Measurements from ENCODE around the gene FOXN4.

FOXN4 gene
- total RNA-seq, result 0 reads per million in 3 donors

DNA sequence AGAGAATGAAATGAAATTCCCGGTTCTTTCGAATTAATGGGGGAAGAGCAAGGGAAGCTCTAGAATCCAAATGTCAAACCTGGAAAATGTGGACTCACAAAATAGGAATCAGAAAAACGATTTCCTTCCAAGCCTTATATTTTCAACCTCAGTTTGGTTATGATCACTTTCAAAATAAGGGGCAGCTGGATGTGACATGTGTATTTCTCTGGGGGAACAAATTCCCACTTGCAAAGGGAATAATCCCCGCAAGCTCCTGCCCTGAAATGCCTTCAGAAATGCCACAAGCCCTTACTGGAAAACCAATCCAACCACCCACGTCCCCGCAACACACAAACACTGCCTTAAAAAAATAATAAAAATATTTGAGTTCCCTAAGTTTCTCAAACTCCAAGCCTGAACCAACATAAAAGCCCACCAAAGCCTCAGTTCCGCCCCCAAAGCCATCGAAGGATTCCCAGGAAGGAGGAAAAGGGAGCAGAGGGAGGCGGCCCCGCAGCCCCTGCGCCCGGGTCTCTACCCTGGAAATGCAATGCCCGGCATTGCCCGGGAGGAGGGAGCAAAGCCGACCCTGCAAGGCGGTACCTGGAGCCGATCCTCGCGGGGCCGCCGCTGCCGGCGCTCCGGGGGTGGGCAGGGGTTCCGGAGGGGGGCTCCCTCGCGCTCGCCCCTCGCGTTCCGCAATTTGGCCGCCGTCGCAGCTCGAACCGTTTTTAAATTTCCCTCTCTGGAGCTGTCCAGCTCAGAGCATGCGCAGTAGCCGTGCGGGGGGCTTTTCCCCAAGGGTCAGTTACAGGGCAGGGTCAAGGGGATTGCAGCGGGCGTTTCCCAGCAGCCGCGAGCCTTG, at the start of gene FOXN4:
TSS of gene FOXN4 (minus strand) at position 751 of the 847 bp plus-strand sequence. CDS start 963 bp downstream, outside the sequence.
- peaks cover 17% of the 10 kb centered on the region for H3K27me3 ChIP-seq (replicated peaks; ENCODE audit: control insufficient read depth, insufficient read depth, low read length, poor library complexity, severe bottlenecking)
- no peak within 1 kb of the TSS for H3K27ac ChIP-seq (ENCODE audit: insufficient read depth, low read length, poor library complexity, severe bottlenecking)
- no peak for DNase-seq
- H3K9me3 ChIP-seq (ENCODE audit: control insufficient read depth, low read length), result no peaks in the 10 kb centered on the region
- no peaks in the 10 kb centered on the region for H3K36me3 ChIP-seq (ENCODE audit: control insufficient read depth, insufficient read depth, low read length)
- H3K4me3 ChIP-seq (ENCODE audit: insufficient read depth, low read depth, low read length, poor library complexity, severe bottlenecking), result peak within 1 kb of the TSS; percentile 45
- peaks cover 5% of the 10 kb centered on the region for H3K4me1 ChIP-seq (ENCODE audit: control insufficient read depth, insufficient read depth, low read length, poor library complexity, severe bottlenecking)

DNA sequence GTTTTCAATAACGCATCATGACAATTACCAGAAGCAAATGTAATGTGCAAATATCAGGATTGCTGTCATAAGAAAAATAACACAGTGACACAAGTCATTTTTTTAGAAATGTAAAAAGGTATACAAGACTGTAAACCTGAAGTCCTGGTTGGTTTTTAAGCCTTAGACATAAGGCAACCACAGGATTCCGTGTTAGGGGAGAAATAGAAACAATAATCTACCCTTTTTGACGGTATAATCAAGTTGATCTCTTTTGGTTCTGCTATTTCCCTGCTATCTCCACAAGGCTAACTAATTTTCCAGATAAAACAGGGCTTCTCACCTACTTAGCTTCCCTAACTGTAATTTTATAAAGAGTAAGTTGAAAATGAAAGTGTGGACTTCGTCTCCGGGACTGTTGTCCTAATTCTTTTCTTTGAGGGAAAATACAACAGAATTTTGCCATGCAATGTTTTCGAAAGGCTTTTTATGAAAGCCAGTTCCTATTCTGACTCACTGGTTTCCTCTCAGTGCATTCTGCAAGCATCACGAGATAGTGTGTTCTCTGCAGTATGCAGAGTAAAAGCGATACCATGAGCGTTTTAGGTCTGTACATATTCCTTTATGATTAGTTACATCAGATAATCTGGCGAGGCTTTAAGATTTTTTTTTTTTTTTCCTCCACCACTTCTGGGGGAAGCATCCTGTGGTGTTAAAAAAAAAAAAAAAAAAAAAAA, 49.2 kb upstream of the FOXN4 start:
- Histone ChIP-seq H3K4me1 (ENCODE audit: control insufficient read depth, insufficient read depth, low read length, poor library complexity, severe bottlenecking) (no peaks in the 10 kb centered on the region), H3K36me3 (ENCODE audit: control insufficient read depth, insufficient read depth, low read length) (no peaks in the 10 kb centered on the region), H3K27ac (ENCODE audit: insufficient read depth, low read length, poor library complexity, severe bottlenecking) (no peak overlapping the region), H3K27me3 (replicated peaks; ENCODE audit: control insufficient read depth, insufficient read depth, low read length, poor library complexity, severe bottlenecking) (no peaks in the 10 kb centered on the region), H3K4me3 (ENCODE audit: insufficient read depth, low read depth, low read length, poor library complexity, severe bottlenecking) (peak overlapping the region; percentile 13), H3K9me3 (ENCODE audit: control insufficient read depth, low read length) (no peaks in the 10 kb centered on the region)
- no peak for DNase-seq

GRCh38 chr12:109357032-109357431, 47.9 kb upstream of the FOXN4 start:
- no peaks in the 10 kb centered on the region for H3K4me1 ChIP-seq (ENCODE audit: control insufficient read depth, insufficient read depth, low read length, poor library complexity, severe bottlenecking)

DNA sequence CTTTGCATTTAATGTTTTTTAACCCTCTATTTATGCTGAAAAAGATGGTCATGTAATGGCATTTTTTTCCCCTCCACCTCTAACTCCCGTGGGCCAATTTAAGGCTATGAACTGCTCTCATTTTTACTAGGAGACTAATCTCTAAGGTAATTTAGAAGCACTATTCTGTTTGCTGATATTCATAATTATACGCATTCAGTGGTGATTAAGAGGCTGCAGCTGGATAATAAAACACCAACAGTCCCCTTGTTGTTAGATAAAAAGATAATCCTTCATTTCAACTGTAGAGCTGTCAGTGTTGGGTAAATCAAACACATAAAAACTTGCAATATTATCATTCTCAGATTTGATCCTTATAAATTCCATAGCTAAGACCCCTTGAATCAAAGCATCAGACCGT, 47.5 kb upstream of the FOXN4 start:
- Histone ChIP-seq H3K36me3 (ENCODE audit: control insufficient read depth, insufficient read depth, low read length) (no peaks in the 10 kb centered on the region), H3K4me3 (ENCODE audit: insufficient read depth, low read depth, low read length, poor library complexity, severe bottlenecking) (no peak overlapping the region), H3K9me3 (ENCODE audit: control insufficient read depth, low read length) (no peaks in the 10 kb centered on the region), H3K27me3 (replicated peaks; ENCODE audit: control insufficient read depth, insufficient read depth, low read length, poor library complexity, severe bottlenecking) (no peaks in the 10 kb centered on the region), H3K27ac (ENCODE audit: insufficient read depth, low read length, poor library complexity, severe bottlenecking) (no peak overlapping the region), H3K4me1 (ENCODE audit: control insufficient read depth, insufficient read depth, low read length, poor library complexity, severe bottlenecking) (no peaks in the 10 kb centered on the region)
- no peak for DNase-seq

More at GRCh38 chr12:109357032-109357431, 47.9 kb upstream of the FOXN4 start:
- no peak for DNase-seq
- Histone ChIP-seq H3K4me3 (ENCODE audit: insufficient read depth, low read depth, low read length, poor library complexity, severe bottlenecking) (no peak overlapping the region), H3K27ac (ENCODE audit: insufficient read depth, low read length, poor library complexity, severe bottlenecking) (no peak overlapping the region), H3K27me3 (replicated peaks; ENCODE audit: control insufficient read depth, insufficient read depth, low read length, poor library complexity, severe bottlenecking) (no peaks in the 10 kb centered on the region), H3K9me3 (ENCODE audit: control insufficient read depth, low read length) (no peaks in the 10 kb centered on the region), H3K36me3 (ENCODE audit: control insufficient read depth, insufficient read depth, low read length) (no peaks in the 10 kb centered on the region)

DNA sequence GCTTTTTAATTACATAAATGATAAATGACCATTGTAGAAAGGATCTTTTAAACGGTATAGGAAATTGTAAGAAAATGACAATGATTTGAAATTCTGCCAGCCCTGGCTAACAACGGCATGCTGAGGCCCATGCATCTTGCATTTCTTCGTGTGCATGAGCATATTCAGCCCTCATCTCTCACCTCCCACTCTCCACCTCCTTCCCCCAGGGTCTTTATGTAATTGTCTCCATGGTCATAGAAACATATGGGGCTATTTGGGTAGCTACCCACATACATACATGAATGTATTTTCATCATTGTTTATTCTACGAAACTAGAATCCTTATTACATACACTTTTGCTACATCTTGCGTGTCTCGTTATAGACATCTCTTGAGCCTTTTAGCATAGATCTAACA, 43.1 kb upstream of the FOXN4 start:
- Histone ChIP-seq H3K27ac (ENCODE audit: insufficient read depth, low read length, poor library complexity, severe bottlenecking) (no peak overlapping the region), H3K4me1 (ENCODE audit: control insufficient read depth, insufficient read depth, low read length, poor library complexity, severe bottlenecking) (no peaks in the 10 kb centered on the region), H3K4me3 (ENCODE audit: insufficient read depth, low read depth, low read length, poor library complexity, severe bottlenecking) (no peak overlapping the region), H3K36me3 (ENCODE audit: control insufficient read depth, insufficient read depth, low read length) (no peaks in the 10 kb centered on the region), H3K9me3 (ENCODE audit: control insufficient read depth, low read length) (no peaks in the 10 kb centered on the region), H3K27me3 (replicated peaks; ENCODE audit: control insufficient read depth, insufficient read depth, low read length, poor library complexity, severe bottlenecking) (no peaks in the 10 kb centered on the region)
- DNase-seq, result no peak

DNA sequence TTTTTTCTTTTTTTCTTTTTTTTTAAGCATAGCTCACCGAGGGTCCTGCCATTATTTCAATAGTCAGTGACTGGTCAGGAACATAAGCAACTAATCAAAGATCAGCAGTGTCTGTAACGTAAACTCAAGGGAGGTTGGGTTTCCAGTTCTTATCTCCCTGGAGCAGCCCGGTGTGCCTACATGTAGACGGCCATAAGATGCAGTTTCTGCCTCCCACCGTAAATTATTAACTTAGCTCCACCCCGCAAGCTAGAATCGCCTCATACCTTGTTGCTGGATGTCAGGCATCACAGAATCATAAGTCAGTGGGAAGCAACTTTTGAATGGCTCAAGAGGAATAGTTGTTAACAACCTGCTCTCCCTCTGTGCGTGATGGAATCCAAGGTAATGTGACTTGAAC, 38.5 kb upstream of the FOXN4 start, which contains the start of gene MYO1H:
TSS of gene MYO1H (plus strand) at position 312 of the 400 bp plus-strand sequence. CDS start at position 373, 61 bp downstream.
- DNase-seq, result no peak

DNA sequence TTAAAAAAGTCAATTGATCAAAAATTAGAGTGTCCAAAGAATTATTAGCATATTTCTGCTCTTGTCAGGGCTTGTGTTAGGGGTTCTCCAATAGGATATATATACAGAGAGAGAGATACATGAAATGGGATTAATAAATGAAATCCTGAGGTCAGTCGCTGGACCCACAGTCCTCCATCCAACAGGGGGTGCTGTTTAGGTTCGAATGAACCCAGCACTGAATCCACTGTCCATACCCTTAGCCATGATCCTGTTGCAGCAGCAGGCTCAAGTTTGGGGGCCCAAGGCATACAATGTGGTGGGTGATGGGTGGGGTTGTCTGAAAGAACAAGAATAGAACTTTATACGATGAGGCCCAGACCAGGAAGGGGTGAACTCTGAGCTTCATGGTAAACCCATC, 37.8 kb upstream of the FOXN4 start:
- H3K36me3 ChIP-seq (ENCODE audit: control insufficient read depth, insufficient read depth, low read length), result no peaks in the 10 kb centered on the region
- H3K27ac ChIP-seq (ENCODE audit: insufficient read depth, low read length, poor library complexity, severe bottlenecking), result no peak overlapping the region
- no peak for DNase-seq
- H3K27me3 ChIP-seq (replicated peaks; ENCODE audit: control insufficient read depth, insufficient read depth, low read length, poor library complexity, severe bottlenecking), result no peaks in the 10 kb centered on the region
- no peak overlapping the region for H3K4me3 ChIP-seq (ENCODE audit: insufficient read depth, low read depth, low read length, poor library complexity, severe bottlenecking)
- H3K4me1 ChIP-seq (ENCODE audit: control insufficient read depth, insufficient read depth, low read length, poor library complexity, severe bottlenecking), result no peaks in the 10 kb centered on the region
- no peaks in the 10 kb centered on the region for H3K9me3 ChIP-seq (ENCODE audit: control insufficient read depth, low read length)

More for the DNA sequence above, 38.5 kb upstream of the FOXN4 start, which contains the start of gene MYO1H:
- Histone ChIP-seq H3K27ac (ENCODE audit: insufficient read depth, low read length, poor library complexity, severe bottlenecking) (no peak within 1 kb of the TSS), H3K4me3 (ENCODE audit: insufficient read depth, low read depth, low read length, poor library complexity, severe bottlenecking) (no peak within 1 kb of the TSS), H3K9me3 (ENCODE audit: control insufficient read depth, low read length) (no peaks in the 10 kb centered on the region), H3K27me3 (replicated peaks; ENCODE audit: control insufficient read depth, insufficient read depth, low read length, poor library complexity, severe bottlenecking) (no peaks in the 10 kb centered on the region), H3K4me1 (ENCODE audit: control insufficient read depth, insufficient read depth, low read length, poor library complexity, severe bottlenecking) (no peaks in the 10 kb centered on the region), H3K36me3 (ENCODE audit: control insufficient read depth, insufficient read depth, low read length) (no peaks in the 10 kb centered on the region)

GRCh38 chr12:109345428-109345827, 36.3 kb upstream of the FOXN4 start:
- no peaks in the 10 kb centered on the region for H3K27me3 ChIP-seq (replicated peaks; ENCODE audit: control insufficient read depth, insufficient read depth, low read length, poor library complexity, severe bottlenecking)
- no peak for DNase-seq
- no peak overlapping the region for H3K4me3 ChIP-seq (ENCODE audit: insufficient read depth, low read depth, low read length, poor library complexity, severe bottlenecking)
- no peaks in the 10 kb centered on the region for H3K4me1 ChIP-seq (ENCODE audit: control insufficient read depth, insufficient read depth, low read length, poor library complexity, severe bottlenecking)
- H3K27ac ChIP-seq (ENCODE audit: insufficient read depth, low read length, poor library complexity, severe bottlenecking), result no peak overlapping the region
- H3K9me3 ChIP-seq (ENCODE audit: control insufficient read depth, low read length), result no peaks in the 10 kb centered on the region
- H3K36me3 ChIP-seq (ENCODE audit: control insufficient read depth, insufficient read depth, low read length), result no peaks in the 10 kb centered on the region

- no peak overlapping the region for H3K27ac ChIP-seq (ENCODE audit: insufficient read depth, low read length, poor library complexity, severe bottlenecking)
- no peaks in the 10 kb centered on the region for H3K9me3 ChIP-seq (ENCODE audit: control insufficient read depth, low read length)
- DNase-seq, result no peak
- no peaks in the 10 kb centered on the region for H3K4me1 ChIP-seq (ENCODE audit: control insufficient read depth, insufficient read depth, low read length, poor library complexity, severe bottlenecking)
- no peak overlapping the region for H3K4me3 ChIP-seq (ENCODE audit: insufficient read depth, low read depth, low read length, poor library complexity, severe bottlenecking)
- H3K27me3 ChIP-seq (replicated peaks; ENCODE audit: control insufficient read depth, insufficient read depth, low read length, poor library complexity, severe bottlenecking), result no peaks in the 10 kb centered on the region
- H3K36me3 ChIP-seq (ENCODE audit: control insufficient read depth, insufficient read depth, low read length), result no peaks in the 10 kb centered on the region
These were observed 34.6 kb upstream of the FOXN4 start for GRCh38 chr12:109343677-109344076.

DNA sequence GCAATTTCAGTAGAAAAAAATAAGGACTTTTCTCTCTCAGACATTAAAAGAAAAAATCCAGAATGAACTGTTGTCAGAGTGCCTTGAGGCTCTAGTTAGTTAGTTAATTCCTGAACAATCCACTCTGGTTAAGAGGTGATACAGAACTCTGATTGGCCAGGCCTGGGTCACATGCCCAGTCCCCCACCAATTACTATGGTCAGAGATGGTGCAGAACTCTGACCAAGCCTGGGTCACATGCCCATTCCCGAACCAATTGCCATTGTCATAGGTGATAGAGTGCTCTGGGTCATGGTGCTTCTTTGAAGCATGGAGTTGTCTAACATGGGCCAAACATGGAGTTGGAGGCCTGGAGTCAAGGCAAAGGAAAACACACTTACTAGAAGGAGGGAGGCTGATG, 27.5 kb upstream of the FOXN4 start:
- no peaks in the 10 kb centered on the region for H3K9me3 ChIP-seq (ENCODE audit: control insufficient read depth, low read length)
- DNase-seq, result no peak
- no peak overlapping the region for H3K4me3 ChIP-seq (ENCODE audit: insufficient read depth, low read depth, low read length, poor library complexity, severe bottlenecking)
- H3K4me1 ChIP-seq (ENCODE audit: control insufficient read depth, insufficient read depth, low read length, poor library complexity, severe bottlenecking), result no peaks in the 10 kb centered on the region
- no peak overlapping the region for H3K27ac ChIP-seq (ENCODE audit: insufficient read depth, low read length, poor library complexity, severe bottlenecking)
- no peaks in the 10 kb centered on the region for H3K27me3 ChIP-seq (replicated peaks; ENCODE audit: control insufficient read depth, insufficient read depth, low read length, poor library complexity, severe bottlenecking)
- no peaks in the 10 kb centered on the region for H3K36me3 ChIP-seq (ENCODE audit: control insufficient read depth, insufficient read depth, low read length)
